ENCODE measurements around the gene GRK1. TPM values are rescaled to one million over a fixed set of nuclear protein-coding genes. Genes with fewer than 3 reads are reported as not detected.

The GRK1 gene
- total and polyA plus RNA-seq, 2 of the 13 experiments (the other 11 are each of a cell fraction or from before 2014, with no cell fraction given): 0.07 to 0.12 TPM

DNA sequence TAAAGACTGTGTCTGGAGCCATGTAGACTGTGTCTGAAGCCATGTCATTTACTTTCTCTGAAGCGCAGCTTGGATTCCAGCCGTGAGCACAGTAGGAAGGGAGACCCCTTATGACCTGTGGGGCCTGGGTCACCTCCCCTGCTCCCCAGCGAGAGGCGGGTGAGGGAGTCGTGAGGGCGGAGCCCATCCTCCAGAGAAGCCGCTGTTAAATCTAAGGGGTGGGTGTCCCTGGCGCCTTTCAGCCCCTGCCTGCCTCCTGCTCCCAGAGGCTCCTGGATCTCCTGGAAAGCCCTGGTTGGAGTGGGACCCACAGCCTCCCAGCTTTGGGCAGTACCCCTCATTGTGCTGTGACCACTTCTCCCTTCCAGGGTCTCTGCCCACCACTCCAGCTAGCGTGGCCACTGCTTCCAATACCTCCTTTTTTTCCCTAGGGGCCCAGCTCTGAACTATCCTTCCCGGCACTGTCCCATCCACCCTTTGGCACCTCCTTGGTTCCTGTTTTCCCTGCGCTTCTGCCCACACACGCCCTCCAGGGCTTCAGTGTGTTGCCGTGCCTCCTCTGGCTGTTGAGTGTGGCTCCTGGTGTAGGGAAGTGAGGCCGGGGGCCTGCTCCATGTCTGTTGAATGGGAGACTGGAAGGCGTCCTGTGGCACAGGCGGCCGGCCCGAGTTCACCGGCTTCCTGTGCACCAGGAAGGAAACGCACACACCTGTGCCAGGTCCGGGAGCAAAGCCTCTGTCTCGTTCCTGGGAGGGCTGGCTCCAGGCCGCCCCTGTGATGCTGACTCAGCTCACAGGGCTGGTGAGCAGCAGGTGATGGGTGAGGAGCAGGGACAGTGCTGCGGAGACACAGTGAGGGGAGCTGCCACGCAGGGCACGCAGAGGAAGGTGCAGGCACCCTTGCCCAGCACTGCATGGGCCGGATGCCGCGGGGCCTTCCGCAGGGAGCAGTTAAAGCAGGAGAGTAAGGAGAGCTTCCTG, 38.4 kb upstream of the GRK1 start:
- H3K36me3 ChIP-seq (replicated peaks in 1 of 2; ENCODE audit: control insufficient read depth in 1 of 2, insufficient read depth in 2 of 2, low read length in 2 of 2): peaks cover 22 to 65% of the 10 kb centered on the region in 2 experiments
- in situ Hi-C loops (cut with HindIII; ENCODE audit: extremely low pct_ligation_motif_present, low pct_unique_long_range_greater_than_20kb) (no loop called here), intact Hi-C loops (cut with micrococcal nuclease; ENCODE audit: unreplicated experiment) (no loop called here)
- H4K20me1 ChIP-seq (ENCODE audit: insufficient read depth, low read length): no peaks in the 10 kb centered on the region
- no peak for ATAC-seq
- FAIRE-seq: no peak
- H3K4me3 ChIP-seq (replicated peaks in 1 of 3; ENCODE audit: insufficient read depth in 1 of 3, low read depth in 2 of 3, low read length in 3 of 3): no peak overlapping the region
- no peaks in the 10 kb centered on the region for H3K9me3 ChIP-seq (ENCODE audit: low read length)
- no peak overlapping the region for H2AFZ ChIP-seq (ENCODE audit: low read length)
- no peaks in the 10 kb centered on the region for H3K4me1 ChIP-seq (ENCODE audit: insufficient read depth, low read length)
- H3K27me3 ChIP-seq (ENCODE audit: control insufficient read depth in 1 of 2, insufficient read depth in 2 of 2, low read length in 2 of 2): no peaks in the 10 kb centered on the region
- no peak for DNase-seq (ENCODE audit: low spot score)
- WGBS (ENCODE audit: low lambda C conversion rate): 97% methylated on average over 16 of the region's 30 CpGs
- H3K27ac ChIP-seq (ENCODE audit: extremely low read length, insufficient read depth, low read length): no peak overlapping the region
- no TSS peak for BruUV-seq (replicated peaks)
- H3K79me2 ChIP-seq (ENCODE audit: insufficient read depth, low read length): peaks cover 7% of the 10 kb centered on the region
- TF ChIP-seq ZNF235 (CRISPR knock-in tag; IDR thresholded peaks at IDR 0.05; ENCODE audit: borderline replicate concordance) (no peak), MAFK (conservative IDR thresholded peaks at IDR 0.05 in 1 of 2, IDR thresholded peaks at IDR 0.05 in 1 of 2; ENCODE audit: low read length in 2 of 2) (peak; percentile 30 to 32; a peak in 2 of 4 replicates), ZNF782 (CRISPR knock-in tag; IDR thresholded peaks at IDR 0.05; ENCODE audit: borderline replicate concordance) (no peak), ZSCAN12 (CRISPR knock-in tag; IDR thresholded peaks at IDR 0.05) (no peak), NFKB2 (CRISPR knock-in tag; IDR thresholded peaks at IDR 0.05; ENCODE audit: borderline replicate concordance) (no peak)
- TF ChIP-seq, protein P1, sequence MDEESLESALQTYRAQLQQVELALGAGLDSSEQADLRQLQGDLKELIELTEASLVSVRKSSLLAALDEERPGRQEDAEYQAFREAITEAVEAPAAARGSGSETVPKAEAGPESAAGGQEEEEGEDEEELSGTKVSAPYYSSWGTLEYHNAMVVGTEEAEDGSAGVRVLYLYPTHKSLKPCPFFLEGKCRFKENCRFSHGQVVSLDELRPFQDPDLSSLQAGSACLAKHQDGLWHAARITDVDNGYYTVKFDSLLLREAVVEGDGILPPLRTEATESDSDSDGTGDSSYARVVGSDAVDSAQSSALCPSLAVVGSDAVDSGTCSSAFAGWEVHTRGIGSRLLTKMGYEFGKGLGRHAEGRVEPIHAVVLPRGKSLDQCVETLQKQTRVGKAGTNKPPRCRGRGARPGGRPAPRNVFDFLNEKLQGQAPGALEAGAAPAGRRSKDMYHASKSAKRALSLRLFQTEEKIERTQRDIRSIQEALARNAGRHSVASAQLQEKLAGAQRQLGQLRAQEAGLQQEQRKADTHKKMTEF (CRISPR knock-in tag; IDR thresholded peaks at IDR 0.05): no peak
- TF ChIP-seq, protein P2, sequence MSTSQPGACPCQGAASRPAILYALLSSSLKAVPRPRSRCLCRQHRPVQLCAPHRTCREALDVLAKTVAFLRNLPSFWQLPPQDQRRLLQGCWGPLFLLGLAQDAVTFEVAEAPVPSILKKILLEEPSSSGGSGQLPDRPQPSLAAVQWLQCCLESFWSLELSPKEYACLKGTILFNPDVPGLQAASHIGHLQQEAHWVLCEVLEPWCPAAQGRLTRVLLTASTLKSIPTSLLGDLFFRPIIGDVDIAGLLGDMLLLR (CRISPR knock-in tag; IDR thresholded peaks at IDR 0.05): no peak
- CTCF ChIA-PET (ENCODE audit: low intra/inter-chr PET ratio, low total read pairs): no interaction called here
- no peak overlapping the region for H3K9ac ChIP-seq (ENCODE audit: insufficient read depth, low read depth, low read length)
- POLR2A ChIA-PET: no interaction called here
- no peak overlapping the region for H3K4me2 ChIP-seq (ENCODE audit: low read depth, low read length)

Measured in HepG2 (cell line).